Astrocyte (in vitro differentiated cells and primary cell): Measurements from ENCODE around the gene LYPD3. TPM values are rescaled to one million over a fixed set of nuclear protein-coding genes. Genes with fewer than 3 reads are reported as not detected.
A peak's percentile ranks its signal among the peaks of the same experiment; 100 is the strongest.

ENCODE experiments used
- DNase-seq: peaks from one replicate; pipeline ENCODE4 v3.0.0-alpha.2; 2010; ENCODE audit warnings: low read depth
- FAIRE-seq: peaks from 2 replicates; lab custom pipeline; 2011; peaks lifted over from hg19 to GRCh38; lab: Jason Lieb, UNC
- H2AFZ ChIP-seq: 2 replicates; pipeline ENCODE4 v1.6.0; 2012; ENCODE audit warnings: low read depth, low read length, inconsistent platforms
- H3K27ac ChIP-seq: 2 replicates; pipeline ENCODE4 v1.5.1; 2011; ENCODE audit warnings: low read depth, low read length, inconsistent platforms
- H3K27me3 ChIP-seq: 2 replicates; pipeline ENCODE4 v1.6.0; 2011; ENCODE audit warnings: low read length, inconsistent platforms; ENCODE audit not compliant: insufficient read depth
- H3K36me3 ChIP-seq: 2 replicates; pipeline ENCODE4 v1.5.1; 2011; ENCODE audit warnings: low read length, inconsistent platforms; ENCODE audit not compliant: insufficient read depth
- H3K4me1 ChIP-seq: 2 replicates; pipeline ENCODE4 v1.5.1; 2011; ENCODE audit warnings: low read length, inconsistent platforms; ENCODE audit not compliant: insufficient read depth
- H3K4me2 ChIP-seq: 2 replicates; pipeline ENCODE4 v1.6.0; 2012; ENCODE audit warnings: low read length, inconsistent platforms
- H3K4me3 ChIP-seq: 2 replicates; pipeline ENCODE4 v1.5.1; 2011; ENCODE audit warnings: low read depth, mild to moderate bottlenecking, low read length, inconsistent platforms; ENCODE audit not compliant: insufficient read depth
- H3K79me2 ChIP-seq: 2 replicates; pipeline ENCODE4 v1.6.0; 2012; ENCODE audit warnings: mild to moderate bottlenecking, low read length, inconsistent platforms; ENCODE audit not compliant: insufficient read depth
- H3K9ac ChIP-seq: 2 replicates; pipeline ENCODE4 v1.6.0; 2012; ENCODE audit warnings: mild to moderate bottlenecking, low read length, inconsistent platforms
- H3K9me3 ChIP-seq: 2 replicates; pipeline ENCODE4 v1.5.1; 2012; ENCODE audit warnings: low read depth, mild to moderate bottlenecking, low read length, inconsistent platforms; ENCODE audit not compliant: insufficient read depth
- H4K20me1 ChIP-seq: 2 replicates; pipeline ENCODE4 v1.6.0; 2012; ENCODE audit warnings: low read length, inconsistent platforms; ENCODE audit not compliant: insufficient read depth
- H3K27ac Mint-ChIP-seq: one replicate; pipeline ENCODE4 v1.8.0; 2021; ENCODE audit warnings: mild to moderate bottlenecking, mixed read lengths; ENCODE audit not compliant: unreplicated experiment
- H3K27me3 Mint-ChIP-seq: one replicate; pipeline ENCODE4 v1.8.0; 2021; ENCODE audit warnings: low read depth, mixed read lengths; ENCODE audit not compliant: unreplicated experiment
- H3K36me3 Mint-ChIP-seq: one replicate; pipeline ENCODE4 v1.8.0; 2021; ENCODE audit warnings: low read depth, mixed read lengths; ENCODE audit not compliant: unreplicated experiment
- H3K4me1 Mint-ChIP-seq: one replicate; pipeline ENCODE4 v1.8.0; 2021; ENCODE audit warnings: low read depth, mixed read lengths; ENCODE audit not compliant: unreplicated experiment
- H3K4me3 Mint-ChIP-seq: one replicate; pipeline ENCODE4 v1.8.0; 2021; ENCODE audit warnings: mild to moderate bottlenecking, moderate library complexity, mixed read lengths; ENCODE audit not compliant: unreplicated experiment
- H3K9me3 Mint-ChIP-seq: one replicate; pipeline ENCODE4 v1.8.0; 2021; ENCODE audit warnings: mild to moderate bottlenecking, mixed read lengths; ENCODE audit not compliant: unreplicated experiment
- EZH2 ChIP-seq: IDR thresholded peaks from 2 replicates; pipeline ENCODE4 v1.6.1; 2012; ENCODE audit warnings: mild to moderate bottlenecking, low read length, inconsistent platforms; ENCODE audit not compliant: insufficient read depth
- total RNA-seq: library from RNA; stranded (reverse); gene quantifications from 2 replicates; pipeline ENCODE4 v1.2.1, GENCODE V29; 2021
- TF ChIP-seq, protein P1 (sequence below): IDR thresholded peaks from 2 replicates; pipeline ENCODE4 v1.5.1; 2011; ENCODE audit warnings: low read depth, mild to moderate bottlenecking, inconsistent platforms, low read length, moderate library complexity; ENCODE audit not compliant: insufficient read depth

The LYPD3 gene
- total RNA-seq, 1 donor from 2014 or later, result 0.54 TPM

- H3K36me3 ChIP-seq, result peaks cover 3% of the 10 kb centered on the region
- H3K9me3 Mint-ChIP-seq, result no peaks in the 10 kb centered on the region
- peak within 1 kb of the TSS; percentile 85 for H3K9ac ChIP-seq
- peak within 1 kb of the TSS; percentile 96 for H3K4me2 ChIP-seq
- H3K36me3 Mint-ChIP-seq, result peaks cover 25% of the 10 kb centered on the region
- peak within 1 kb of the TSS; percentile 34 for H3K27ac Mint-ChIP-seq
- peaks cover 5% of the 10 kb centered on the region for H3K4me1 ChIP-seq
- peak within 1 kb of the TSS; percentile 97 for H3K4me3 Mint-ChIP-seq
- no peaks in the 10 kb centered on the region for H3K27me3 ChIP-seq
- no peaks in the 10 kb centered on the region for H3K79me2 ChIP-seq
- peaks cover 3% of the 10 kb centered on the region for H4K20me1 ChIP-seq
- H3K4me1 Mint-ChIP-seq, result peaks cover 5% of the 10 kb centered on the region
- H3K27ac ChIP-seq, result peak within 1 kb of the TSS; percentile 45
- H3K27me3 Mint-ChIP-seq, result peaks cover 12% of the 10 kb centered on the region
- FAIRE-seq (no peak), DNase-seq (no peak)
- TF ChIP-seq, protein P1, sequence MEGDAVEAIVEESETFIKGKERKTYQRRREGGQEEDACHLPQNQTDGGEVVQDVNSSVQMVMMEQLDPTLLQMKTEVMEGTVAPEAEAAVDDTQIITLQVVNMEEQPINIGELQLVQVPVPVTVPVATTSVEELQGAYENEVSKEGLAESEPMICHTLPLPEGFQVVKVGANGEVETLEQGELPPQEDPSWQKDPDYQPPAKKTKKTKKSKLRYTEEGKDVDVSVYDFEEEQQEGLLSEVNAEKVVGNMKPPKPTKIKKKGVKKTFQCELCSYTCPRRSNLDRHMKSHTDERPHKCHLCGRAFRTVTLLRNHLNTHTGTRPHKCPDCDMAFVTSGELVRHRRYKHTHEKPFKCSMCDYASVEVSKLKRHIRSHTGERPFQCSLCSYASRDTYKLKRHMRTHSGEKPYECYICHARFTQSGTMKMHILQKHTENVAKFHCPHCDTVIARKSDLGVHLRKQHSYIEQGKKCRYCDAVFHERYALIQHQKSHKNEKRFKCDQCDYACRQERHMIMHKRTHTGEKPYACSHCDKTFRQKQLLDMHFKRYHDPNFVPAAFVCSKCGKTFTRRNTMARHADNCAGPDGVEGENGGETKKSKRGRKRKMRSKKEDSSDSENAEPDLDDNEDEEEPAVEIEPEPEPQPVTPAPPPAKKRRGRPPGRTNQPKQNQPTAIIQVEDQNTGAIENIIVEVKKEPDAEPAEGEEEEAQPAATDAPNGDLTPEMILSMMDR, result no peak
- TF ChIP-seq EZH2, result no peak
- H2AFZ ChIP-seq, result peak within 1 kb of the TSS; percentile 95
- H3K9me3 ChIP-seq, result no peaks in the 10 kb centered on the region
- peak within 1 kb of the TSS; percentile 72 for H3K4me3 ChIP-seq
Observed at GRCh38 chr19:43504426-43505185, 39.2 kb upstream of the LYPD3 start, which contains the start of gene PHLDB3. PHLDB3 (minus strand) TSS chr19:43504746; CDS start chr19:43504118, 628 bp downstream.

GRCh38 chr19:43503501-43504425 is 38.4 kb upstream of the LYPD3 start:
- no peaks in the 10 kb centered on the region for H3K9me3 Mint-ChIP-seq

More at GRCh38 chr19:43503501-43504425, 38.4 kb upstream of the LYPD3 start:
- H3K4me1 Mint-ChIP-seq, result peaks cover 5% of the 10 kb centered on the region
- TF ChIP-seq, protein P1, result no peak
- TF ChIP-seq EZH2, result no peak
- Histone ChIP-seq H3K4me2 (peak overlapping the region; percentile 96), H3K4me1 (peaks cover 5% of the 10 kb centered on the region), H3K9ac (peak overlapping the region; percentile 85), H3K27me3 (no peaks in the 10 kb centered on the region), H3K4me3 (peak overlapping the region; percentile 72), H2AFZ (peak overlapping the region; percentile 95), H4K20me1 (peaks cover 3% of the 10 kb centered on the region), H3K27ac (peak overlapping the region; percentile 45), H3K36me3 (peaks cover 3% of the 10 kb centered on the region), H3K9me3 (no peaks in the 10 kb centered on the region), H3K79me2 (no peaks in the 10 kb centered on the region)
- H3K4me3 Mint-ChIP-seq, result peak overlapping the region; percentile 97
- H3K27me3 Mint-ChIP-seq, result peaks cover 13% of the 10 kb centered on the region
- peak overlapping the region; percentile 34 for H3K27ac Mint-ChIP-seq
- FAIRE-seq (no peak), DNase-seq (peak; percentile 60)
- H3K36me3 Mint-ChIP-seq, result peaks cover 27% of the 10 kb centered on the region
